ENCODE measurements around the gene PRKD2. TPM values are rescaled to one million over a fixed set of nuclear protein-coding genes. Genes with fewer than 3 reads are reported as not detected.

PRKD2 gene
- total RNA-seq, 1 donor from 2014 or later = 41.9 TPM

GRCh38 chr19:46760363-46760762 is 43.4 kb upstream of the PRKD2 start:
- Mint-ChIP-seq H3K4me3 (ENCODE audit: unreplicated experiment) (no peak overlapping the region), H3K4me1 (ENCODE audit: unreplicated experiment) (peaks cover 17% of the 10 kb centered on the region), H3K9me3 (ENCODE audit: unreplicated experiment) (no peaks in the 10 kb centered on the region), H3K27ac (ENCODE audit: unreplicated experiment) (peak overlapping the region; percentile 47), H3K27me3 (ENCODE audit: unreplicated experiment) (no peaks in the 10 kb centered on the region), H3K36me3 (ENCODE audit: unreplicated experiment) (peaks cover 6% of the 10 kb centered on the region)
- DNase-seq (ENCODE audit: extremely low spot score, unreplicated experiment) = no peak
- no peak for TF ChIP-seq CTCF (IDR thresholded peaks at IDR 0.05)

- no peaks in the 10 kb centered on the region for H3K9me3 Mint-ChIP-seq (ENCODE audit: unreplicated experiment)
- peaks cover 20% of the 10 kb centered on the region for H3K4me1 Mint-ChIP-seq (ENCODE audit: unreplicated experiment)
- H3K27me3 Mint-ChIP-seq (ENCODE audit: unreplicated experiment) = no peaks in the 10 kb centered on the region
- no peak for TF ChIP-seq CTCF (IDR thresholded peaks at IDR 0.05)
- H3K27ac Mint-ChIP-seq (ENCODE audit: unreplicated experiment) = peak overlapping the region; percentile 47
- no peak overlapping the region for H3K4me3 Mint-ChIP-seq (ENCODE audit: unreplicated experiment)
- peaks cover 6% of the 10 kb centered on the region for H3K36me3 Mint-ChIP-seq (ENCODE audit: unreplicated experiment)
- no peak for DNase-seq (ENCODE audit: extremely low spot score, unreplicated experiment)
These were observed 43.0 kb upstream of the PRKD2 start for GRCh38 chr19:46759817-46760333.

GRCh38 chr19:46759206-46759605 is 42.3 kb upstream of the PRKD2 start:
- Mint-ChIP-seq H3K4me1 (ENCODE audit: unreplicated experiment) (peaks cover 21% of the 10 kb centered on the region), H3K4me3 (ENCODE audit: unreplicated experiment) (no peak overlapping the region), H3K36me3 (ENCODE audit: unreplicated experiment) (peaks cover 6% of the 10 kb centered on the region), H3K9me3 (ENCODE audit: unreplicated experiment) (no peaks in the 10 kb centered on the region), H3K27ac (ENCODE audit: unreplicated experiment) (no peak overlapping the region), H3K27me3 (ENCODE audit: unreplicated experiment) (no peaks in the 10 kb centered on the region)
- no peak for DNase-seq (ENCODE audit: extremely low spot score, unreplicated experiment)
- no peak for TF ChIP-seq CTCF (IDR thresholded peaks at IDR 0.05)

- Mint-ChIP-seq H3K27me3 (ENCODE audit: unreplicated experiment) (no peaks in the 10 kb centered on the region), H3K9me3 (ENCODE audit: unreplicated experiment) (no peaks in the 10 kb centered on the region), H3K4me3 (ENCODE audit: unreplicated experiment) (no peak overlapping the region), H3K4me1 (ENCODE audit: unreplicated experiment) (peaks cover 24% of the 10 kb centered on the region), H3K36me3 (ENCODE audit: unreplicated experiment) (peaks cover 6% of the 10 kb centered on the region), H3K27ac (ENCODE audit: unreplicated experiment) (no peak overlapping the region)
- DNase-seq (ENCODE audit: extremely low spot score, unreplicated experiment) = no peak
- no peak for TF ChIP-seq CTCF (IDR thresholded peaks at IDR 0.05)
These were observed 39.6 kb upstream of the PRKD2 start for GRCh38 chr19:46756544-46756888.

GRCh38 chr19:46755853-46756543 is 39.1 kb upstream of the PRKD2 start:
- Mint-ChIP-seq H3K4me1 (ENCODE audit: unreplicated experiment) (peaks cover 21% of the 10 kb centered on the region), H3K36me3 (ENCODE audit: unreplicated experiment) (peaks cover 6% of the 10 kb centered on the region), H3K4me3 (ENCODE audit: unreplicated experiment) (no peak overlapping the region), H3K27me3 (ENCODE audit: unreplicated experiment) (no peaks in the 10 kb centered on the region), H3K27ac (ENCODE audit: unreplicated experiment) (no peak overlapping the region), H3K9me3 (ENCODE audit: unreplicated experiment) (no peaks in the 10 kb centered on the region)
- DNase-seq (ENCODE audit: extremely low spot score, unreplicated experiment) = no peak
- TF ChIP-seq CTCF (IDR thresholded peaks at IDR 0.05) = no peak

Data from osteocyte (in vitro differentiated cells).